NAMALWA (cell line): Measurements from ENCODE around the gene NKX2-2.

Source experiments
- DNase-seq: peaks from one replicate; pipeline ENCODE4 v3.0.0-alpha.2; 2015; ENCODE audit warnings: low spot score

The NKX2-2 gene

GRCh38 chr20:21521596-21522480, 8.0 kb upstream of the NKX2-2 start:
- DNase-seq, result no peak

DNA sequence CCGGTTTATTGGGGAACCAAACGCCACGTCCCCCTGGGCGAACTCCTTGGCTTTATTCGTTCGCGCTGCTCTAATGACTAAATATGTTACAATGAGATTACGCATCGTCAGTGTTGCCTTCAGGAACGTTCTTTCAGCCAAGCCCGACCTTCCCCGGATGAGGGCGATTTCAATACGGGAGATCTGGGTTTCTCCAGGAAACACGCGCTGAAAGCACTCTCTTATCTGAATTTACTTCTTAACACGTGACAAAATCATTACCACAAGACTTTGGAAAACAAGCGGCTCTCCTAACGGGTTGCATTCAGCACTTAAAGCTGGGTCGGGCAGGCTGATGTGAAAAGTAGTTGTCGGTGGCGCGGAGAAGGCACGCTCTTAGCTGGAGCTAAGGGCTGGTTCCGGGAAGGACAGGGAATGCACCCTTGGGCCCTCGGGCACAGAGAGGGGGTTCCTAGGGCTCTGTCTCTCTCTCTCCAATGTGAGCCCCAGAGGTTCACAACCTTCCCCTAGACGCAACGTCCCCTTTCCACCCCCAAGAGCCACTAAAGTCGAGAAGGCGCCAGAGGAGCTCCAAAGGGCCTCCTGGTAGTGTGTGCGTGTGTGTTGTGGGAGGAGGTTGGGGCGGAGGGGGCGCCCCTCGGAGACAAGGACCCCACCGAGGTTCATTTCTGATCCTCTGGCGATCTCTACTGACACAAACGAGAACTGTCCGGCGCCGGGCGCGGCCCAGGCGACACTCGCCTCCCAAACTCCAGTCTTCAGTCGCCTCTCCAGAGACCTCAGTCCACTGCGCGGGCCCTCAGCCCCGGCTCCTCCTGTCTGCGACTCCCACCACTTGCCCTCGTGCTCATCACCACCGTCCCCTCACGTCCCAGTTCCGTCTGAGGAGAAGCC, 7.1 kb upstream of the NKX2-2 start:
- no peak for DNase-seq

DNA sequence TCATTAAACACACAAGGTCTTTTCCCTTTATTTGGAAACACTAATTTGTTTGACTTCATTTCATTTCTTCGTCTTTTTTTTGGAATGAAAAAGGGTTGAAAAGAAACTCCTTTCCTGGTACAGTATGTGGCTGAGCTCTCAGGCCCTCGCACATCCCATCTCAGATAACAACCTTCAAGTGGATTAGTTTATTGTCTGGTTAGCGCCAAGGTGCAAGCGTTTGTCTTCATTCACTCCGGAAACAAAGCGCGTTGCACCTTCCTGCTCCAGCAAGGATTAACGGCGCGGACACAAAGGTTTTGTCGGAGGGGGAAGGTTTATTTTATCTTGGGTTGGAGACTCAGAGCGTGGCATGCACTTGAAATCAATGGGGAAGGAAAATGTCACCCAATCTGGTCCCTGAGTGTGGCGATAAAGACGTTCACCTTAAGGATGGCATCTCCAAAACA, 5.3 kb upstream of the NKX2-2 start:
- DNase-seq, result no peak

GRCh38 chr20:21518292-21518991, 4.6 kb upstream of the NKX2-2 start:
- no peak for DNase-seq

DNA sequence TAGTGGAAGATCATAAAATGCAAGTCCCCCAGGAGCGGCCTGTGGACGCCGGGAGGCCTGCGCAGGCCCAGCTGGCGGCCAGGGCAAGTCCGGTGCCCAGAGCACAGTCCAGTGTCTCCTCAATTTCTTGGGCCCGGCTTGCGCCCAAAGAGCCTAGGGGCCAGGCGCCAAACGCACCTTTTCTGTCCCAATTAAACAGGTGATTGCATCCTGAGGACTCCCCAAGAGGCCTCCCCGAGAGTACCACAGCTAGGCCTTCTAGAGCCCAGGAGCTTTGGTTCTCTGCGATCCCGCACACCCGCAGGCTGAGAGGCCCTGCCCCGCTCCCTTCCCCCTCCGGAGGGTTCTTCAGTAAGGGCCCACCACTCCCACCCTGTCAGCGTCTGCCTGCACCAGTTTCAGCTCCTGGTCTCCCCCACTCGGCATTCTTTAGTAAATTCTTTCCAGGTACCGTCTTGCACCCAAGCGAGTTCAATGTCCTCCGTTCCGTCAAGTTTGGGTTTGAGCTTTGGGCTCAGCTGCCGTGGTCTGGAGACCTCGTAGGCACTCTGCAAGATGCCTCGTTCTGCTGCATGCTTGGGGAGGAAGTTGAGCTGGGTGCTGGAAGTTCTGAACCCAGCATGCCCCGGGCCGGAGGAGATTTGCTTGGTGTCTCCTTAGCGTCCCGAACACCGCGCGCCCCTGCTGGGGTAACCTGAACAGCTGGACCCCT, 3.9 kb upstream of the NKX2-2 start:
- DNase-seq, result no peak

GRCh38 chr20:21516861-21517565, 3.1 kb upstream of the NKX2-2 start:
- no peak for DNase-seq

DNA sequence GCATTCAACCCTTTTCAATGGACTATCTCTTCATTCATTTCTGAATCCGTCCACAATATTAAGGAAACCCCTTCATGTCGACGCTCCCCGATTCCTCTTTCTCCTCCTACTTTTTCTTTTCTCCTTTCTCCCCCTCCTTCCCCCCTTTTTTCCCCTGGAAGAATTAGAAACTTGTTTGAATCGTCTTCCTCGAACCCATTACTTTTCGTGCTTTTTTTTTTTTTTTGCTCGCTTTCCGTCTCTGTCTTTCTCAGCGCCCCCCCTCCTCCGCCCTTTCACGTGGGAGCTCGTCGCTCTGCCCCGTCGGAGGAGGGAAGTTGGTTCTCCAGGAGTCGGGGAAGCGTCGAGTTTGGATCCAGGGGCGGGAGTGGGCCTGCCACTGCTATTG, 2.3 kb upstream of the NKX2-2 start:
- no peak for DNase-seq

DNA sequence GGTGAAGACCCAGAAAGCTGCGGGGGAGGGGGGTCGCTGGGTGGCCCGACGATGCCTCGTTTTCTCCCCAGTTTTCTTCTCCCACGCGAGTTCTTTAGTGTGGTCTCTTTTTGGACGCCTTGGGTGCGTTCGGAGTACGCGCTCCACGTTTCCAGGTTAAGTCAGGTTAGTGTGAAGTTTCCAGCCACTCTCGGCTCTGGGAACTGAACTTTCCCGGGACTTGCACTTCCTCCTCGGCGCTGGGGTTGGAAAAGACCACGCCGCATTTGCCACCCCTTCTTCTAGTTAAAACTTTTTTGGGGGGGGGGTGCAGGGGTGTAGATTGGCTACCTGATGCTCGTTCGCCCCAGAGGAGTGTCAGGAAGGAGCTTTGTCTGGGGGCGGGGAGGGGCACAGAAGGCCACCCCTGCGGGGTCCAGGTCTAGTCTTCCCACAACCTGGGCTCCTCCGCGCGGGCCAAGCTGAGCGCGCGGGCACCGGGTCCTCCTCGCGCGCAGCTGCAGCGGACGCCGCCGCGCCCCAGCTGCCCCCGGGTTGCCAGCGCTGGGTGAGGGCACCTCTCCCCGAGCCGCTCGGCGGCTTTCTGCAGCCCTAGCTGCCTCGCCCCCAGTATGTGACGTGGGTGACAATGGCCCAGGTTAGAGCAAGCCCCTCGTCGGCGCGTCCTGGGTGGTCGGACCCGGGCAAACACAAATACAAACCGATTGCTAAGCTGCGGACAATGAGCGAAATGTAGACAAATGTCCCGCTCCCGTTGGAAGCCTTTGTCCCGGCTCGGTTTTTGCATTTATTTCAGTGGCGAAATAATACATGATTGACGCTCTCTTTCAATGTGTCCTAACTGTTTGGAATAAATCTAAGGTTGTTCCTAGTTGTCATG, 1.7 kb upstream of the NKX2-2 start:
- no peak for DNase-seq

- DNase-seq, result no peak
Measured at GRCh38 chr20:21514553-21515251, 838 bp upstream of the NKX2-2 start.

GRCh38 chr20:21513181-21513663, 642 bp downstream of the NKX2-2 start:
- DNase-seq, result no peak

DNA sequence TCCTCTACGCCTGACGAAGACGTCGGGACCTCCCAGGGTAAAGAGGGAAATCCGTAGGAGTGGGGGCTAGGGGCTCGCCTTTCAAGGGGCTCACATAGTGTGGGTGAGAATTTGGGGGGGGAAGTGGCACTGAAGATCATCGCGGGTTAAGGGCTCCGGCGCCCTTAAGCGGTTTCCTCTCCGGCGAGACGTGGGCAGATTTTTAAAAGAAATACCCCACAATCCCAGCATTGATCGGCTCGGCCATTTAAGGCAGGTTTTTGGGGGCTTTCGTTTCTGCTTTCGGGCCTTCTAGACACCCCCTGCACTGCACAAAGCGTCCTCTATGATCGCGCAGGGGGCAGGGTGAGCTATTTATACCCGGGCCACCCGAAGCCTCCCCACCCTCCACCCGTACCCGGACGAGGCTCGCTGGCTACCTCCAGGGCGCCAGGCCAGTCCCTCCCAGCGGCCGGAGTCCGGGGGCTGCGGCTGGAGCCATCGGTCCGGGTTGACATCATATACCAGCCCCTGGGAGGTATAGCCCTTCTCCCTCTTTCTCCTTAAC, 1.2 kb downstream of the NKX2-2 start:
- DNase-seq, result no peak

GRCh38 chr20:21511850-21512633, 1.8 kb downstream of the NKX2-2 start:
- DNase-seq, result no peak

DNA sequence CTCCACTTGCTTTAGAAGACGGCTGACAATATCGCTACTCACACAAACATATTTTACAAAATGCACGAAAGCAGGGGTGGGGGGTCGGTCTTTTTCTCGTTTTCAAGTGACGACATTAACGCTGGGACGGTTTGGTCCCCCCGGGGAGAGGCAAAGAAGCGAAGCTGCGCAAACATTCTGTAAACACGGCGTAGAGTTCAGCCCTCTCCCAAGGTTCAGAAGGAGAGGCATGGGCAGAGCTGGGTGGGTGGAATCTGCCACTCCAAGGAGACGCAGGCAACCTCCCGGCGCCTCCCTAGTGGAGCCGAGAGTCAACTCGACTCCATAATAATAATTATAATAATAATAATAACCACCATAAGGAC, 2.4 kb downstream of the NKX2-2 start:
- DNase-seq, result no peak

GRCh38 chr20:21510414-21511384, 3.2 kb downstream of the NKX2-2 start:
- no peak for DNase-seq

GRCh38 chr20:21509597-21510371, 4.1 kb downstream of the NKX2-2 start:
- DNase-seq, result no peak

GRCh38 chr20:21509079-21509596, 4.7 kb downstream of the NKX2-2 start:
- DNase-seq, result no peak
